K562 (cell line): Measurements from ENCODE around the gene CEMIP.

ENCODE experiments used
- EZH2 ChIP-seq: IDR thresholded peaks from 2 replicates; pipeline ENCODE4 v1.6.1; 2012; ENCODE audit warnings: low read depth, mild to moderate bottlenecking, inconsistent platforms, low read length, borderline replicate concordance
- TRIM28 ChIP-seq: fragments of 450-650 bp; IDR thresholded peaks from 2 replicates; pipeline ENCODE4 v1.6.1; 2017

DNA sequence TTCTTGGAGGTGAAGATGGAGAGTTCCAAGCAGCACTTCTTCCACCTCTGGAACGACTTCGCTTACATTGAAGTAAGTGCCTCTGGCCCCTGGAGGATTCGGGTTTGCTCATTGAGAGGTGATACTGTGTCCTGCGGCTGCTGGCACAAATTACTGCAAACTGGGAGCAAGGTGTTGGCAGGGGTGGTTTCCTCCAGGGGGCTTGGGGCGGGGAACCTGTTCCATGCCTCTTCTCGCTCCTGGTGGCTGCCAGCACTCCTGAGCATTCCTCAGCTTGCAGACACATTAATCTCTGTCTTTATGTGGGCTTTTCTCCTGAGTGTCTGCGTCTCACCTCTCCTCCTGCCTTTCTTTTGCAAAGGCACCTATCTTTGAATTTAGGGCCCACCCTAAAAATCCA lies 163.1 kb downstream of the CEMIP start:
- TF ChIP-seq EZH2 (no peak), TRIM28 (no peak)
